Measurements from ENCODE around the gene ERAL1. TPM values are rescaled to one million over a fixed set of nuclear protein-coding genes. Genes with fewer than 3 reads are reported as not detected.
"Not testable (repeated sequence)": the region's sequence is repeated elsewhere in the genome, so short reads cannot be mapped to it uniquely, and the experiment has no call there.

The ERAL1 gene
- total RNA-seq, 1 experiment from 2014 or later, result 70.1 TPM

DNA sequence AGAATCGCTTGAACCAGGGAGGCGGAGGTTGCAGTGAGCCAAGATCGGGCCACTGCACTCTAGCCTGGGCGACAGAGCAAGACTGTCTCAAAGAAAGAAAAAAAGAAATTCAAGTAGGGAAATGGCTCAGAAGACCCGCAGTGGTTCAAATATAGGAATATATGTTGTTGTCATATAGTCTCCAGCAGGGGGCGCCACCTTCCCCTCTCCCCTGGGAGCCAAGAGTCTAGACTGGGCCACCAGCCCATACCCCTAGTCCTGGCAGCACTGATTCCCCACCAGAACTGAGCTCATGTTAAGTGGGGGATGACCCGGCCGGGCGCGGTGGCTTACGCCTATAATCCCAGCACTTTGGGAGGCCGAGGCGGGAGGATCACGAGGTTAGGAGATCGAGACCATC is 6.1 kb upstream of the ERAL1 start:
- ATAC-seq, result peak; percentile 77
- H3K36me3 Mint-ChIP-seq; H3K27me3 Mint-ChIP-seq (ENCODE audit: low read depth); H3K9me3 Mint-ChIP-seq; H3K27ac Mint-ChIP-seq; POLR2A ChIA-PET; H3K4me3 Mint-ChIP-seq; H3K4me1 Mint-ChIP-seq: not testable (repeated sequence)
- TF ChIP-seq, protein P1, sequence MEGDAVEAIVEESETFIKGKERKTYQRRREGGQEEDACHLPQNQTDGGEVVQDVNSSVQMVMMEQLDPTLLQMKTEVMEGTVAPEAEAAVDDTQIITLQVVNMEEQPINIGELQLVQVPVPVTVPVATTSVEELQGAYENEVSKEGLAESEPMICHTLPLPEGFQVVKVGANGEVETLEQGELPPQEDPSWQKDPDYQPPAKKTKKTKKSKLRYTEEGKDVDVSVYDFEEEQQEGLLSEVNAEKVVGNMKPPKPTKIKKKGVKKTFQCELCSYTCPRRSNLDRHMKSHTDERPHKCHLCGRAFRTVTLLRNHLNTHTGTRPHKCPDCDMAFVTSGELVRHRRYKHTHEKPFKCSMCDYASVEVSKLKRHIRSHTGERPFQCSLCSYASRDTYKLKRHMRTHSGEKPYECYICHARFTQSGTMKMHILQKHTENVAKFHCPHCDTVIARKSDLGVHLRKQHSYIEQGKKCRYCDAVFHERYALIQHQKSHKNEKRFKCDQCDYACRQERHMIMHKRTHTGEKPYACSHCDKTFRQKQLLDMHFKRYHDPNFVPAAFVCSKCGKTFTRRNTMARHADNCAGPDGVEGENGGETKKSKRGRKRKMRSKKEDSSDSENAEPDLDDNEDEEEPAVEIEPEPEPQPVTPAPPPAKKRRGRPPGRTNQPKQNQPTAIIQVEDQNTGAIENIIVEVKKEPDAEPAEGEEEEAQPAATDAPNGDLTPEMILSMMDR (IDR thresholded peaks at IDR 0.05), result peak; percentile 86
- CTCF ChIA-PET, result interaction anchor here (0.6 to 3.0 kb wide), 32 partner anchors 9 to 268 kb away, joined by 3 to 31 read pairs (median 4); partner anchors contain the start of genes DHRS13, FLOT2, PROCA1 and RPL23A
- peak; percentile 63 for DNase-seq (ENCODE audit: low spot score)

DNA sequence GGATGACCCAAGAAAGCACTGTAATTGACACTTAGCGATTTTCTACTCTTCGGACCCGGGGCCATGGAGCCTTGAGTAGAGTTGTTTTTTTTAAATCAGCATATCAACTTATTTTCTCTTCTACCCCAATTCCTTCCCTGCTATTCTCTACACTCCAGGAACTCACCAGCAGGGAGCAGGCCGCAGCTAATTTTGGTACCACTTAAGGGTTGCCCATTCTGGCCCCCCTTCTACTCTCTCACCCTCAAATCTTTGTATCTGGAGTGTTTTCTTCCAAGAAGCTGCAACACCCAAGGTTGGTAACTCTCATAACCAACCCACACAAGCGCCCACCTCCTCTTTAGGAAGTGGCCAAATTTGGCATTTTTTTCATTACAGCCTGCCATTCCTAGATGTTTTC is 5.5 kb upstream of the ERAL1 start:
- ChIA-PET POLR2A (no interaction called here), CTCF (interaction anchor here (0.6 to 3.0 kb wide), 33 partner anchors 10 to 268 kb away, joined by 3 to 31 read pairs (median 4); partner anchors contain the start of genes DHRS13, FLOT2, PROCA1 and RPL23A)
- Mint-ChIP-seq H3K9me3 (no peaks in the 10 kb centered on the region), H3K27me3 (ENCODE audit: low read depth) (no peaks in the 10 kb centered on the region), H3K36me3 (no peaks in the 10 kb centered on the region), H3K4me3 (no peak overlapping the region), H3K4me1 (peaks cover 3% of the 10 kb centered on the region; the same call in 1 of the 2 replicates), H3K27ac (no peak overlapping the region; the same call in 1 of the 2 replicates)
- peak; percentile 60 for ATAC-seq
- no peak for DNase-seq (ENCODE audit: low spot score)
- TF ChIP-seq, protein P2, sequence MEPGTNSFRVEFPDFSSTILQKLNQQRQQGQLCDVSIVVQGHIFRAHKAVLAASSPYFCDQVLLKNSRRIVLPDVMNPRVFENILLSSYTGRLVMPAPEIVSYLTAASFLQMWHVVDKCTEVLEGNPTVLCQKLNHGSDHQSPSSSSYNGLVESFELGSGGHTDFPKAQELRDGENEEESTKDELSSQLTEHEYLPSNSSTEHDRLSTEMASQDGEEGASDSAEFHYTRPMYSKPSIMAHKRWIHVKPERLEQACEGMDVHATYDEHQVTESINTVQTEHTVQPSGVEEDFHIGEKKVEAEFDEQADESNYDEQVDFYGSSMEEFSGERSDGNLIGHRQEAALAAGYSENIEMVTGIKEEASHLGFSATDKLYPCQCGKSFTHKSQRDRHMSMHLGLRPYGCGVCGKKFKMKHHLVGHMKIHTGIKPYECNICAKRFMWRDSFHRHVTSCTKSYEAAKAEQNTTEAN (CRISPR knock-in tag; IDR thresholded peaks at IDR 0.05), result no peak
- TF ChIP-seq, protein P3, sequence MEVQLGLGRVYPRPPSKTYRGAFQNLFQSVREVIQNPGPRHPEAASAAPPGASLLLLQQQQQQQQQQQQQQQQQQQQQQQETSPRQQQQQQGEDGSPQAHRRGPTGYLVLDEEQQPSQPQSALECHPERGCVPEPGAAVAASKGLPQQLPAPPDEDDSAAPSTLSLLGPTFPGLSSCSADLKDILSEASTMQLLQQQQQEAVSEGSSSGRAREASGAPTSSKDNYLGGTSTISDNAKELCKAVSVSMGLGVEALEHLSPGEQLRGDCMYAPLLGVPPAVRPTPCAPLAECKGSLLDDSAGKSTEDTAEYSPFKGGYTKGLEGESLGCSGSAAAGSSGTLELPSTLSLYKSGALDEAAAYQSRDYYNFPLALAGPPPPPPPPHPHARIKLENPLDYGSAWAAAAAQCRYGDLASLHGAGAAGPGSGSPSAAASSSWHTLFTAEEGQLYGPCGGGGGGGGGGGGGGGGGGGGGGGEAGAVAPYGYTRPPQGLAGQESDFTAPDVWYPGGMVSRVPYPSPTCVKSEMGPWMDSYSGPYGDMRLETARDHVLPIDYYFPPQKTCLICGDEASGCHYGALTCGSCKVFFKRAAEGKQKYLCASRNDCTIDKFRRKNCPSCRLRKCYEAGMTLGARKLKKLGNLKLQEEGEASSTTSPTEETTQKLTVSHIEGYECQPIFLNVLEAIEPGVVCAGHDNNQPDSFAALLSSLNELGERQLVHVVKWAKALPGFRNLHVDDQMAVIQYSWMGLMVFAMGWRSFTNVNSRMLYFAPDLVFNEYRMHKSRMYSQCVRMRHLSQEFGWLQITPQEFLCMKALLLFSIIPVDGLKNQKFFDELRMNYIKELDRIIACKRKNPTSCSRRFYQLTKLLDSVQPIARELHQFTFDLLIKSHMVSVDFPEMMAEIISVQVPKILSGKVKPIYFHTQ (CRISPR knock-in tag; IDR thresholded peaks at IDR 0.05), result no peak
- TF ChIP-seq SMAD4 (CRISPR knock-in tag; IDR thresholded peaks at IDR 0.05), result no peak
- TF ChIP-seq, protein P4, sequence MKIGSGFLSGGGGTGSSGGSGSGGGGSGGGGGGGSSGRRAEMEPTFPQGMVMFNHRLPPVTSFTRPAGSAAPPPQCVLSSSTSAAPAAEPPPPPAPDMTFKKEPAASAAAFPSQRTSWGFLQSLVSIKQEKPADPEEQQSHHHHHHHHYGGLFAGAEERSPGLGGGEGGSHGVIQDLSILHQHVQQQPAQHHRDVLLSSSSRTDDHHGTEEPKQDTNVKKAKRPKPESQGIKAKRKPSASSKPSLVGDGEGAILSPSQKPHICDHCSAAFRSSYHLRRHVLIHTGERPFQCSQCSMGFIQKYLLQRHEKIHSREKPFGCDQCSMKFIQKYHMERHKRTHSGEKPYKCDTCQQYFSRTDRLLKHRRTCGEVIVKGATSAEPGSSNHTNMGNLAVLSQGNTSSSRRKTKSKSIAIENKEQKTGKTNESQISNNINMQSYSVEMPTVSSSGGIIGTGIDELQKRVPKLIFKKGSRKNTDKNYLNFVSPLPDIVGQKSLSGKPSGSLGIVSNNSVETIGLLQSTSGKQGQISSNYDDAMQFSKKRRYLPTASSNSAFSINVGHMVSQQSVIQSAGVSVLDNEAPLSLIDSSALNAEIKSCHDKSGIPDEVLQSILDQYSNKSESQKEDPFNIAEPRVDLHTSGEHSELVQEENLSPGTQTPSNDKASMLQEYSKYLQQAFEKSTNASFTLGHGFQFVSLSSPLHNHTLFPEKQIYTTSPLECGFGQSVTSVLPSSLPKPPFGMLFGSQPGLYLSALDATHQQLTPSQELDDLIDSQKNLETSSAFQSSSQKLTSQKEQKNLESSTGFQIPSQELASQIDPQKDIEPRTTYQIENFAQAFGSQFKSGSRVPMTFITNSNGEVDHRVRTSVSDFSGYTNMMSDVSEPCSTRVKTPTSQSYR (CRISPR knock-in tag; IDR thresholded peaks at IDR 0.05), result no peak
- TF ChIP-seq, protein P5, sequence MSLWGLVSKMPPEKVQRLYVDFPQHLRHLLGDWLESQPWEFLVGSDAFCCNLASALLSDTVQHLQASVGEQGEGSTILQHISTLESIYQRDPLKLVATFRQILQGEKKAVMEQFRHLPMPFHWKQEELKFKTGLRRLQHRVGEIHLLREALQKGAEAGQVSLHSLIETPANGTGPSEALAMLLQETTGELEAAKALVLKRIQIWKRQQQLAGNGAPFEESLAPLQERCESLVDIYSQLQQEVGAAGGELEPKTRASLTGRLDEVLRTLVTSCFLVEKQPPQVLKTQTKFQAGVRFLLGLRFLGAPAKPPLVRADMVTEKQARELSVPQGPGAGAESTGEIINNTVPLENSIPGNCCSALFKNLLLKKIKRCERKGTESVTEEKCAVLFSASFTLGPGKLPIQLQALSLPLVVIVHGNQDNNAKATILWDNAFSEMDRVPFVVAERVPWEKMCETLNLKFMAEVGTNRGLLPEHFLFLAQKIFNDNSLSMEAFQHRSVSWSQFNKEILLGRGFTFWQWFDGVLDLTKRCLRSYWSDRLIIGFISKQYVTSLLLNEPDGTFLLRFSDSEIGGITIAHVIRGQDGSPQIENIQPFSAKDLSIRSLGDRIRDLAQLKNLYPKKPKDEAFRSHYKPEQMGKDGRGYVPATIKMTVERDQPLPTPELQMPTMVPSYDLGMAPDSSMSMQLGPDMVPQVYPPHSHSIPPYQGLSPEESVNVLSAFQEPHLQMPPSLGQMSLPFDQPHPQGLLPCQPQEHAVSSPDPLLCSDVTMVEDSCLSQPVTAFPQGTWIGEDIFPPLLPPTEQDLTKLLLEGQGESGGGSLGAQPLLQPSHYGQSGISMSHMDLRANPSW (CRISPR knock-in tag; conservative IDR thresholded peaks at IDR 0.05; ENCODE audit: low read depth), result no peak
- TF ChIP-seq ZNF219 (CRISPR knock-in tag; IDR thresholded peaks at IDR 0.05; ENCODE audit: borderline replicate concordance), result no peak
- no peak for TF ChIP-seq TEAD4 (CRISPR knock-in tag; IDR thresholded peaks at IDR 0.05)
- no peak for TF ChIP-seq NR2C2 (CRISPR knock-in tag; IDR thresholded peaks at IDR 0.05)
- TF ChIP-seq GRHL2 (CRISPR knock-in tag; IDR thresholded peaks at IDR 0.05; ENCODE audit: insufficient replicate concordance, severe bottlenecking), result no peak
- TF ChIP-seq MYBL2 (CRISPR knock-in tag; IDR thresholded peaks at IDR 0.05), result no peak
- TF ChIP-seq, protein P6, sequence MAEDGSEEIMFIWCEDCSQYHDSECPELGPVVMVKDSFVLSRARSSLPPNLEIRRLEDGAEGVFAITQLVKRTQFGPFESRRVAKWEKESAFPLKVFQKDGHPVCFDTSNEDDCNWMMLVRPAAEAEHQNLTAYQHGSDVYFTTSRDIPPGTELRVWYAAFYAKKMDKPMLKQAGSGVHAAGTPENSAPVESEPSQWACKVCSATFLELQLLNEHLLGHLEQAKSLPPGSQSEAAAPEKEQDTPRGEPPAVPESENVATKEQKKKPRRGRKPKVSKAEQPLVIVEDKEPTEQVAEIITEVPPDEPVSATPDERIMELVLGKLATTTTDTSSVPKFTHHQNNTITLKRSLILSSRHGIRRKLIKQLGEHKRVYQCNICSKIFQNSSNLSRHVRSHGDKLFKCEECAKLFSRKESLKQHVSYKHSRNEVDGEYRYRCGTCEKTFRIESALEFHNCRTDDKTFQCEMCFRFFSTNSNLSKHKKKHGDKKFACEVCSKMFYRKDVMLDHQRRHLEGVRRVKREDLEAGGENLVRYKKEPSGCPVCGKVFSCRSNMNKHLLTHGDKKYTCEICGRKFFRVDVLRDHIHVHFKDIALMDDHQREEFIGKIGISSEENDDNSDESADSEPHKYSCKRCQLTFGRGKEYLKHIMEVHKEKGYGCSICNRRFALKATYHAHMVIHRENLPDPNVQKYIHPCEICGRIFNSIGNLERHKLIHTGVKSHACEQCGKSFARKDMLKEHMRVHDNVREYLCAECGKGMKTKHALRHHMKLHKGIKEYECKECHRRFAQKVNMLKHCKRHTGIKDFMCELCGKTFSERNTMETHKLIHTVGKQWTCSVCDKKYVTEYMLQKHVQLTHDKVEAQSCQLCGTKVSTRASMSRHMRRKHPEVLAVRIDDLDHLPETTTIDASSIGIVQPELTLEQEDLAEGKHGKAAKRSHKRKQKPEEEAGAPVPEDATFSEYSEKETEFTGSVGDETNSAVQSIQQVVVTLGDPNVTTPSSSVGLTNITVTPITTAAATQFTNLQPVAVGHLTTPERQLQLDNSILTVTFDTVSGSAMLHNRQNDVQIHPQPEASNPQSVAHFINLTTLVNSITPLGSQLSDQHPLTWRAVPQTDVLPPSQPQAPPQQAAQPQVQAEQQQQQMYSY (CRISPR knock-in tag; IDR thresholded peaks at IDR 0.05), result no peak
- TF ChIP-seq ZNF138 (CRISPR knock-in tag; conservative IDR thresholded peaks at IDR 0.05), result no peak
- TF ChIP-seq, protein P7, sequence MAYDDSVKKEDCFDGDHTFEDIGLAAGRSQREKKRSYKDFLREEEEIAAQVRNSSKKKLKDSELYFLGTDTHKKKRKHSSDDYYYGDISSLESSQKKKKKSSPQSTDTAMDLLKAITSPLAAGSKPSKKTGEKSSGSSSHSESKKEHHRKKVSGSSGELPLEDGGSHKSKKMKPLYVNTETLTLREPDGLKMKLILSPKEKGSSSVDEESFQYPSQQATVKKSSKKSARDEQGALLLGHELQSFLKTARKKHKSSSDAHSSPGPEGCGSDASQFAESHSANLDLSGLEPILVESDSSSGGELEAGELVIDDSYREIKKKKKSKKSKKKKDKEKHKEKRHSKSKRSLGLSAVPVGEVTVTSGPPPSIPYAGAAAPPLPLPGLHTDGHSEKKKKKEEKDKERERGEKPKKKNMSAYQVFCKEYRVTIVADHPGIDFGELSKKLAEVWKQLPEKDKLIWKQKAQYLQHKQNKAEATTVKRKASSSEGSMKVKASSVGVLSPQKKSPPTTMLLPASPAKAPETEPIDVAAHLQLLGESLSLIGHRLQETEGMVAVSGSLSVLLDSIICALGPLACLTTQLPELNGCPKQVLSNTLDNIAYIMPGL (CRISPR knock-in tag; IDR thresholded peaks at IDR 0.05), result no peak
- no peak for TF ChIP-seq SOX15 (CRISPR knock-in tag; IDR thresholded peaks at IDR 0.05)
- TF ChIP-seq ZNF121 (CRISPR knock-in tag; IDR thresholded peaks at IDR 0.05), result no peak
- no peak for TF ChIP-seq JUN (CRISPR knock-in tag; IDR thresholded peaks at IDR 0.05)
- TF ChIP-seq ZNF232 (CRISPR knock-in tag; IDR thresholded peaks at IDR 0.05), result no peak

Measured in WTC11 (cell line).